GM19099 (cell line): ENCODE results near the gene NUB1.

Experiments
- POLR2A ChIP-seq: IDR thresholded peaks from 3 replicates; pipeline ENCODE4 v1.6.1; 2011; ENCODE audit warnings: low read depth; ENCODE audit not compliant: insufficient read length; ENCODE audit errors: extremely low read depth

NUB1 gene

DNA sequence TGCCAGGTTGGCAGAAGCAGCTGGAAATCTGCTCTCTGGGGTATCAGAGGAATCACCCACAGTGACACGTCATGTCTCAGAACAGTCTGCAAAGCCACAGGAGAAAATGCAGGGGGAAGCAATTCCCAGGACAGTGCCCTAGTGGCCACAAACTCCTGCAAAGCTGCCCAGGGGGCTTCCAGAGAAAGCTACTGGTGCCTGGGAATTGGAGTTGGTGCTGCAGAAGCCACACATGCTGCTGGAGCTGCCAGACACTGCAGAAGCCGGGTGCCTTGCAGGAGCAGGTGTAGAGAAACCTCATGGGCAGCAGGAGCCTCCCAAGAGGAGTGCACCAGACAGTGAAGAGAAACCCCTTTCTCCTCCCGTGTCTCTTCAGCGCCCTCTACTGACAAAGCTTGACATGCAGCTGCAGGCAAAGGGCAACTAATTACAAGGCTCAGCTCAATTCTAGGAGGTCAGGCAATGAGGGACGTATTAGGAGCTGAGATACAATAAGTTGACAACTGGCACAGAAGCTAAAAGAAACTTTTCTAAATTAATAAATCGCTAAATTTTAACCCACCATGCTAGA is 30.2 kb upstream of the NUB1 start:
- TF ChIP-seq POLR2A, result no peak

DNA sequence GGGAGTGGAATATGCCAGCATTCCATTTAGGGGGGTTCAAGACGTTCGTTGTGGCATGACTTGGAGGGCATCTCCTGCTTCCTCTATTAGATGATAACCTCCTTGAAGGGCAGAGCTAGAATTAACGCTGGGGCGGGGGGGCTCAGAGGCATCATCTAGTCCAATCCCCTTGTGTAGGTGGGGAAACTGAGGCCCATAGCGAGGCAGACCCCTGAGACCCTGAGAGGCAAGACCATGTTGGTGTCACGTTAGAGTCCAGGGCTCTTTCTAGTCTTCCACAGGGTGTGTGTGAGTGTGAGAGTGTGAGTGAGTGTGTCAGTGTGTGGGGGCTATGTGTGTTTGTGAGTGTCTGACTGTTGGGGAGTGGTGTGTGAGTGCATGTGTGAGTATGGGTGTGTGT is 29.3 kb upstream of the NUB1 start:
- no peak for TF ChIP-seq POLR2A

DNA sequence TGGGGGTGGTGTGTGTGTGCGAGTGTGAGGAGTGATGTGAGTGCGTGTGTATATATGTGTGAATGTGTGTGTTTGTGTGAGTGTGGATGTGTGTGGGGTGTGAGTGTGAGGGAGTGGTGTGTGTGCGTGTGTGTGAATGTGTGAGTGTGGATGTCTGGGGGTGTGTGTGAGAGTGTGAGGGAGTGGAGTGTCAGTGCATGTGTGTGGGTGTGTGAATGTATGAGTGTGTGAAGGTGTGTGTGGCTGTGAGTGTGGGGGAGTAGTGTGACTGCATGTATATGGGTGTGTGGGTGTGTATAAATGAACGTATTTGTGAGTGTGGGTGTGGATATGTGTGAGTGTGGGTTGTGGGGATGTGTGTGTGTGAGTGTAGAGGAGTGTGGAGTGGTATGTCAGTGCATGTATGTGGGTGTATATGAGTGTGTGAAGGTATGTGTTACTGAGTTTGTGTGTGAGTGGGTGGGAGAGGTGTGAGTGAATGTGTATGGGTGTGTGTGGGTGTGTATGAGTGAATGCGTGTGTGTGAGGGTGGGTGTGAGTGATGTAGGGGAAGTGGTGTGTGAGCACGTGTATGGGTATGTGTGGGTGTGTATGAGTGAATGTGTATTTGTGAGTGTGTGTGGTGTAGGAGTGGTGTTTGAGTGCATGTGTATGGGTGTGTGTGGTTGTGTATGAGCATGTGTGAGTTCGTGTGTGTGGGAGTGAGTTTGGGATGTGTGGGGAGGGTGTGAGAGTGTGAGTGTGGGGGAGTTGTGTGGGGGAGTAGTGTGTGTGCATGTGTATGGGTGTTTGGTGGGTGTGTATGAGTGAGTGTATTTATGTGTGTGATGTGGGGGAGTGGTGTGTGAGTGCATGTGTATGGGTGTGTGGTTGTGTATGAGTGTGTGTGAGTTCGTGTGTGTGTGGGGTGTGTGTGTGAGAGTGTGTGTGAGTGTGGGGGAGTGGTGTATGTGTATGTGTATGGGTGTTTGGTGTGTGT is 28.5 kb upstream of the NUB1 start:
- no peak for TF ChIP-seq POLR2A

DNA sequence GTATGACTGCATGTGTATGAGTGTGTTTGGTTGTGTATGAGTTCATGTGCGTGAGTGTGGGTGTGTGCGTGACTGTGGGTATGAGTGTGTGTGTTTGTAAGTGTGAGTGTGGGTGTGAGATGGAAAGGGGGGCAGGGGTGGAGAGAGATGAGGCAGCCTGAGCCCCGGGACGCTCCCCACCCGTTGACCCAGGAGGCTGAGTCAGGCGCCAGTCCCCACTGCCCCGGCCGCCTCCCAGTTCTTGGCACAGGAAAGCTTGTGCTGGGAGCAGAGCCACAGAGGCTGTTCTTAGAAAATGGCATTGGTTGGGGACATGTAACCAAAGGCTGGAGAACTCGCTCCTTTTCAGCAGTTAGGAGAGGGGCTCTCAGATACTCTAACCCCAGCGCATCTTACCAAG is 27.8 kb upstream of the NUB1 start:
- TF ChIP-seq POLR2A, result no peak

DNA sequence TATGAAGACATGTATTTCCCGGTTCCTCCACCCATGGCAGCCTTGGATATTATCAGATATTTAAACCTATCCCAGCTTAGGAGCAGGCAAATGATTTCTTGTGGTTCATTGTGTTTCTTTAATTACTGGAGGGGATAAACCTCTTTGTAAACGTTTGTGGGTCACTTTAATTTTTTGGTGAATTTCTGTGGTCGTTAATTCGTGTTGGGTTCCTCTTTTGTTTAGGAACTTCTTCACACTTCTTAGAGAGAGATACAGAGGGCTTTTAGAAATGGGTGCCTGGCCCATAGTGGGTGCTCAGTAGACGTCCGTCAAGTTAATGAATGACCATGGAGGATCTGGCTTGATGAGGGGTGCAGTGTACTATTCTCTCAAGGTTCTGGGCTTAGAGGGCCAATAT is 27.2 kb upstream of the NUB1 start:
- TF ChIP-seq POLR2A, result no peak

DNA sequence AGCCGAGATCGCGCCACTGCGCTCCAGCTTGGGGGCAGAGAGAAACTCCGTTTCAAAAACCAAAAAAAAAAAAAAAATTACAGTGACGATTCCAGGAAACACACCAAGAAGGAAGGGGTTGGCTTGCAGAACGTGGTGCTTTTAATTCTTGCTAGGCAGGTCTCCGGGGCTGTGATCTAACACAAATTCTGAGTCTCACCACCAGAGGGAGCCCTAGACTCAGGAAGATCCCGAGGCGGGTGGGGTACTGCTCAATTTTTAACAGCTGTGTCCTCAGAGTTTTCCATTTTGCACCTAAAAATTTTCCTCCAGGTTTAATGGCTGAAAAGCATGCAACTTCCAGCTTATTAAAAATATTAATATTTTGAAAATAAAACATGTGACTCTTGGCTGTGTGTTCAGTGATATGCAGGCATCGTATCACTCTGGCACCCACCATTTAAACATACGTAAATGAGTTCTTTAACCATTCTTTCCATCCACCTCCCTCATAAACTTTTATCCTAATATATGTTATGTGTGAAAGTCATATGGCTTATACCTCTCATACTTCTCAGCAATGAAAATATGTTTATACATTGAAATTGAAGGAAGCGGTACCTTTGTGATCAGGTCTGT is 26.5 kb upstream of the NUB1 start:
- TF ChIP-seq POLR2A, result no peak

DNA sequence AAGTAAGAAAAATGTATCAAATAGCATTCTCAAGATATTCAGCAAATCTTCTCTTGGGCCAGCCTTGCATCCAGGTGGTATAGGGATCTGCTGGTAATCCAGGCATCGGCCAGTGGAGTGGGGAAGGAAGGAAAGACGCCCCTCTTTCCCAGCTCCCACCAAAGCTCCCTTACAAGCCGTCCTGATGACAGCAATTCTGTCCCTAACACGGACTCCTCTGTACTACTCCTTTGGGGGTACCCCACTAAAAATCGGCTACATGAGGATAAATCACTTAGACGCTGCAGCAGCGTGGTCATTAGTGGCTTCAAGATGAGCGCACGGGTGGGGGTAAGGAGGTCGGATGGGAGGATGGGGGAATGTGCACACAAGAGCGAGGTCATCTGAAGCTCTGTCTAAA is 24.7 kb upstream of the NUB1 start:
- TF ChIP-seq POLR2A, result no peak

DNA sequence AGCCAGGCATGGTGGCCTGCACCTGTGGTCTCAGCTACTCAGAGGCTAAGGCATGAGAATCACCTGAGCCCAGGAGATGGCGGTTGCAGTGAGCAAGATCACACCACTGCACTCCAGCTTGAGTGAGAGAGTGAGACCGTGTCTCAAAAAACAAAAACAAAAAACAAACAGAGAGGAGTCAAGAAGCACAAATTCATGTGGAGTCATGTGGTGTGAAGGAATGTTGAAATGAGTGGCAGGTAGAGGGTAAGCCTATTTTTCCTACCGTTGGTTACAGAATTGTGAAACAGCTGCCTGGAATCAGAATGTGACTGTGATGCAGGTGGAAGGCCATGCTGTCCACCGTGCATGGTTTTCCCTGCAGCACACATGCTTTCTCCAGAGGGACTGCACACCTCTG is 23.7 kb upstream of the NUB1 start:
- no peak for TF ChIP-seq POLR2A

DNA sequence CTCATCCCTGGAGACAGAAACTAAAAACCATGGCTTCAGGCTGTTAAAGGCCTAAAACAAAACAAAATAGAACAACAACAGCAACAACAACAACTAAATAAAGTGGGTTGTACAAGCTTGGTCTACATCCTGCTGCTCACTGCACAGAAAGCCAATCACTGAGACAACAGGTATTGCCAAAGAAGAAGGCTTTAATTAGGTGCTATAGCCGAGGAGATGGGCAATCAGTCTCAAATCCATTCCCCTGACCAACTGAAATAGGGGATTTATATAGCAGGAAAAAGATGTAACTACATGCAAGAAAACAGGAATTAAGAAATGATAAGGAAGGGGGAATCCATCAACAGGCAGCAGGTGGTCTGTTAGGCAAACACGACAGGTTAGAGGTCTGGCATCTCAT is 22.4 kb upstream of the NUB1 start:
- no peak for TF ChIP-seq POLR2A

DNA sequence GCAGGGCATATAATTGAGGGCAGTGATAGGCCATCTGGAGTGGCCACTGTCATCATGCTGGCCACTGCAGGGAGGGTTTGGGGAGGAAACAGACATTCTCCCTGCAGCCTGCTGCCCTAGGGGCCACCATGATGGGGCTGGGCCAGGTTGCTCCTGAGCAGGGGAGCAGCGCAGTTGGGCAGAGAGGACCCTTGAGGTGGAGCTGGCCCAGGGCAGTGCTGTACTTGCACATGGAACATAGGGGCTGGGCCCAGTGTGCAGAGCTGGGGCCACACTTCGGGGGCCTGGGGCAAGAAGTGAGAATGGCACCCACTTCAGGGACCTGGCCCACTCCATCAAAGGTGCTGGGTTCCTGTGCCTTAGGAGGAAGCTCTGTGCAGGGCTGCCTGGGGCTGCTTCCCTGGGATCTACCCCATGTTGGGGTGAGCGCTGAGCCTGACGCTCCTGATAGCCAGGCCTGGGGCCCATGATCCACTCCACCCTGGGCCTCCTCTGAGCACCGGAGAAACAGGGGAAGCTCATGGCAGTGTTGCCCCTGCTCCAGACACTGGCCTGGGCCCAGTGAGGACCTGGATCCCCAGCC is 21.3 kb upstream of the NUB1 start:
- TF ChIP-seq POLR2A, result no peak

DNA sequence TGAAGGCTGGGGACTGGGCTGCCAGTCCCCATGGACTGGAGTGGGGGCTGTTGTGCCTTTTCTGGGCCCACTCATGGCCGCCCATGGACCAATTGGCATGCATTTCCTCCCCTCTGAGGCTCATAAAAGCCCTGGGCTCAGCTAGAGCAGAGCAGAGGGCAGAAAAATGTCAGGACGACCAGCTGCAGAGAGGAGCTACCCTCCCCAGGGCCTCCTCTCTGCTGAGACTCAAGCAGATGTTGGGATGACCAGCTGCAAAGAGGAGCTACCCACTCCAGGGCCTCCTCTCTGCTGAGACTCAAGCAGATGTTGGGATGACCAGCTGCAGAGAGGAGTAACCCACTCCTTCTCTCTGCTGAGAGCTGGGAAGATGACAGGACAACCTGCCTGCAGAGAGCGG is 20.3 kb upstream of the NUB1 start:
- TF ChIP-seq POLR2A, result no peak

DNA sequence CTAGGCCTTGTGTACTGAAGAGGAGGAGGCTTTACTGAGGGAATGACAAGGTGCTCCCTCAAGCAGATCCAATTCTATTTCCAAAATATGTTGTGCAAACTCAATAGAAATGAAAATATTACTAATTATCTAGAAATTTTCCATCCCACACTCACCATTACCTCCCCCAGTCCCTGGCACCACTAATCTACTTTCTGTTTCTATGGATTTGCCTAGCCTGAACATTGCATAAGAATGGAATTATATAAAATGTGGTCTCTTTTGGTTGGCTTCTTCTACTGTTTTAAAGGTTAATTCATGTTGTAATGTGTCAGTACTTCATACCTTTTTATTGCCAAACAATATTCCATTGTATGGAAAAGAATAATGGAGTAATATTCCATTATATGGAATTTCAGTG is 18.7 kb upstream of the NUB1 start:
- TF ChIP-seq POLR2A, result no peak

DNA sequence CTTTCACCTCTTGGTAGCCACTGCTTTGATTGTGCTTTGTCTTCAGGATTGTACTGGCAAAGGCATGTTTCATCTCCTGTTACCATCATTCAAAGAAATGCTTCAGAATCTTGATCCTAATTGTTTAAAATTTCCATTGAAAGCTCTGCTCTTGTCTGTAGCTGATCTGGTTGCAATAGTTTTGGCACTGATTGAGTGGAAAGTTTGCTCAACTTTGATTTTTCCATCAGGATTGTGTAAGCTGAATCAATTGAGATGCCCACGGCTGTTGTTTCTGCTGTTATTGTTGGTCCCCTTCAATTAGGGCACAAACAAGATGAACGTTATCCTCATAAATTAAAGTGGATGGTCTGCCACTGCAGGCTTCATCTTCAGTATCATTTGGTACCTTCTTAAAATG is 14.6 kb upstream of the NUB1 start:
- no peak for TF ChIP-seq POLR2A

DNA sequence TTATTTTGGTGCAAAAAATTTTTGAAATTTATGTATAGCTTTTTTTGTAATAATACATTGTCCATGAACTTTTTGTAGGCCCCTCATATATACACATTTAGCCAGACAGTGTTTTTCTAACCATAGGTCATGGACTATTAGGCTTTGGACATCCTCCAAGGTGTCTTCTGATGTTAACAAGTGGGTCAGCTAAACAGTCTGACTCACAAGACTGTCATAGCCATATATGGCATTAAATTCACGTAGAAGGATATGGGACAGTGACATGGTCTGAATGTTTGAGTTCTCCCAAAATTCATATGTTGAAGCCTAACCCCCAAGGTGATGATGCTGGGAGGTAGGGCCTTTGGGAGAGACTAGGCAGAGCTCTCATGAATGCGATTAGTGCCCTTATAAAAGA is 14.0 kb upstream of the NUB1 start:
- no peak for TF ChIP-seq POLR2A

DNA sequence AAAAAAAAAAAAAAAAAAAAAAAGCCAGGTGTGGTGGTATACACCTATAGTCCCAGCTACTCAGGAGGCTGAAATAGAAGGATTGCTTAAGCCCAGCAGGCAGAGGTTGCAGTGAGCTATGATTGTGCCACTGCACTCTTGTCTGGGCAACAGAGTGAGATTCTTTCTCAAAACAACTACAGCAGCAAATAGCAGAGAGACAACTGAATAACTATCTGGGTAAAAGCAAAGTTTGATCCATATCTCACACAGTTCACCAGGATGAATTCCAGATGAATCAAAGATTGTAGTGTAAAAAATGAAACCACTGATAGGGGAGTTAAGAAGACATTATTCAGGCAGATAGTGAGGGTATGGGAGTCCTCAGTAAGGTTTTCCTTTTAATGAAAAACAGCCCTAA is 11.4 kb upstream of the NUB1 start:
- TF ChIP-seq POLR2A, result no peak

DNA sequence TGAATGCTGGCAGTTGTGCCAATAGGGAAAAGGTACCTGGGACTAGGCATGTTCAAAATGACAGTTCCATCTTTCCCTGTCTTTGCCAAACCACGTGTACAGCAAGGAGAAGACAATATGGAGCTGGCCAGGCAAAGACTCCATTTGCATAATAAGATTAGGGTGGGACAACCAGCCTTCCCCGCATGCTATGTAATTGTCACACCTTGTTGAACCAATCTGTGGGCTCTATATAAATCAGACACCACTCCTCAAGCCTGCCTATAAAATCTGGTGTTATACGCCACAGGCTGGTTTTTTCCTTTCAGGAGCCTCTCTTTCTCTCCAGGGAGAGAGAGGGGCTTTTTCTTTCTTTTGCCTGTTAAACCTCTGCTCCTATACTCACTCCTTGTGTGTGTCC is 11.0 kb upstream of the NUB1 start:
- no peak for TF ChIP-seq POLR2A
